HCT116 (cell line): ENCODE data around the gene RIMKLA. TPM values are rescaled to one million over a fixed set of nuclear protein-coding genes. Genes with fewer than 3 reads are reported as not detected.

Source experiments
- ATAC-seq: fragments of 200-7000 bp; cut with Tn5 transposase; 2 replicates; pipeline ENCODE4 v1.9.1; 2020; ENCODE audit warnings: mild to moderate bottlenecking, moderate library complexity
- BruUV-seq: library from RNA; stranded (reverse); fragments of 400-500 nt; replicated peaks from 2 replicates; lab custom pipeline; 2021; lab: Mats Ljungman, UMichigan
- CTCF ChIA-PET: fragments of 300-600 bp; sonication (Branson Sonifier 250); formaldehyde crosslinking; loops from one replicate; lab custom pipeline; 2021; ENCODE audit warnings: antibody characterized with exemption; lab: Charles Lee
- POLR2A ChIA-PET: fragments of 300-600, 350-600 bp; sonication (Branson Sonifier 250); formaldehyde crosslinking; loops from one replicate; lab custom pipeline; 2021; ENCODE audit warnings: antibody characterized with exemption; lab: Charles Lee
- RAD21 ChIA-PET, 2 experiments: fragments of 300-600 bp; sonication (Branson Sonifier 250); formaldehyde crosslinking; loops; one replicate each; lab custom pipeline; 2023; ENCODE audit warnings: low total read pairs in 2 of 2; ENCODE audit not compliant: uncharacterized antibody in 2 of 2, unreplicated experiment in 2 of 2, low non-redundant PET in 1 of 2; lab: Charles Lee
- DNase-seq: peaks from one replicate; pipeline ENCODE4 v3.0.0-alpha.2; 2010; ENCODE audit warnings: low read depth, low spot score
- H2AFZ ChIP-seq: fragments of 200-600 bp; shearing (Covaris generic), sonication (generic); 2 replicates; pipeline ENCODE4 v1.6.1; 2017; ENCODE audit warnings: low read depth, mixed run types, mixed read lengths, antibody characterized with exemption, low read length; ENCODE audit not compliant: poor library complexity, severe bottlenecking
- H3K27ac ChIP-seq: 2 replicates; pipeline ENCODE4 v1.5.1; 2012; ENCODE audit warnings: low read depth, low read length
- H3K27me3 ChIP-seq: fragments of 200-600 bp; sonication (generic); 2 replicates; pipeline ENCODE4 v1.6.1; 2016; ENCODE audit warnings: mixed run types, low read length, mixed read lengths; ENCODE audit not compliant: insufficient read depth
- H3K36me3 ChIP-seq, 2 experiments: fragments of 200-500 bp in 1 of 2; fragments of 200-600 bp in 1 of 2; sonication (Bioruptor generic) in 1 of 2; sonication (generic) in 1 of 2; 2 replicates each; pipeline versions ENCODE4 v1.5.1 to v1.6.1; 2014 to 2016; ENCODE audit warnings: low read length in 2 of 2, inconsistent platforms in 1 of 2, mixed read lengths in 1 of 2, mixed run types in 1 of 2; ENCODE audit not compliant: insufficient read depth in 2 of 2, control insufficient read depth in 1 of 2
- H3K4me1 ChIP-seq, 2 experiments: fragments of 200-600 bp in 1 of 2; sonication (generic) in 1 of 2; 2 replicates each; pipeline versions ENCODE4 v1.5.1 to v1.6.1; 2012 to 2017; ENCODE audit warnings: low read length in 2 of 2, inconsistent platforms in 1 of 2, mild to moderate bottlenecking in 1 of 2, mixed read lengths in 1 of 2, mixed run types in 1 of 2, moderate library complexity in 1 of 2; ENCODE audit not compliant: insufficient read depth in 2 of 2, control insufficient read depth in 1 of 2
- H3K4me2 ChIP-seq: fragments of 200-600 bp; sonication (generic); 2 replicates; pipeline ENCODE4 v1.6.1; 2017; ENCODE audit warnings: mixed run types, low read length, mixed read lengths
- H3K4me3 ChIP-seq, 2 experiments: fragments of 200-600 bp in 1 of 2; sonication (generic) in 1 of 2; replicated peaks in 1 of 2; 2 replicates each; pipeline ENCODE4 v1.5.1; 2011 to 2016; ENCODE audit warnings: low read length in 2 of 2, control low read depth in 1 of 2, low read depth in 1 of 2, mild to moderate bottlenecking in 1 of 2, mixed read lengths in 1 of 2, mixed run types in 1 of 2
- H3K79me2 ChIP-seq: fragments of 200-600 bp; sonication (generic); 2 replicates; pipeline ENCODE4 v1.6.1; 2017; ENCODE audit warnings: mild to moderate bottlenecking, mixed run types, low read length, moderate library complexity, mixed read lengths; ENCODE audit not compliant: insufficient read depth
- H3K9ac ChIP-seq: fragments of 200-600 bp; sonication (generic); 2 replicates; pipeline ENCODE4 v1.6.1; 2016; ENCODE audit warnings: low read length, mixed read lengths
- H3K9me2 ChIP-seq: fragments of 200-600 bp; sonication (generic), shearing (Covaris generic); 2 replicates; pipeline ENCODE4 v1.6.1; 2017; ENCODE audit warnings: mixed run types, mild to moderate bottlenecking, moderate library complexity; ENCODE audit not compliant: insufficient read depth
- H3K9me3 ChIP-seq, 2 experiments: fragments of 200-500 bp in 1 of 2; fragments of 200-600 bp in 1 of 2; sonication (Bioruptor generic) in 1 of 2; sonication (generic) in 1 of 2; 2 replicates each; pipeline ENCODE4 v1.6.1; 2014 to 2017; ENCODE audit warnings: low read length in 2 of 2, mixed read lengths in 2 of 2, inconsistent platforms in 1 of 2, low read depth in 1 of 2, mild to moderate bottlenecking in 1 of 2, mixed run types in 1 of 2, moderate library complexity in 1 of 2; ENCODE audit not compliant: control insufficient read depth in 1 of 2, insufficient read depth in 1 of 2
- H4K20me1 ChIP-seq: fragments of 200-600 bp; sonication (generic), shearing (Covaris generic); 2 replicates; pipeline ENCODE4 v1.6.1; 2017; ENCODE audit warnings: mixed run types, mild to moderate bottlenecking, moderate library complexity; ENCODE audit not compliant: insufficient read depth
- CBX3 ChIP-seq: IDR thresholded peaks from 2 replicates; pipeline ENCODE4 v1.6.1; 2012; ENCODE audit warnings: low read depth
- EGR1 ChIP-seq: IDR thresholded peaks from 2 replicates; pipeline ENCODE4 v1.6.1; 2012; ENCODE audit warnings: low read depth
- ELF1 ChIP-seq: IDR thresholded peaks from 2 replicates; pipeline ENCODE4 v1.6.1; 2012; ENCODE audit warnings: low read depth, borderline replicate concordance
- FOSL1 ChIP-seq: IDR thresholded peaks from 2 replicates; pipeline ENCODE4 v1.6.1; 2012; ENCODE audit warnings: low read depth
- JUND ChIP-seq: IDR thresholded peaks from 2 replicates; pipeline ENCODE4 v1.6.1; 2012
- POLR2AphosphoS5 ChIP-seq: IDR thresholded peaks from 2 replicates; pipeline ENCODE4 v1.6.1; 2011; ENCODE audit warnings: mild to moderate bottlenecking, low read depth, low read length, moderate library complexity
- RAD21 ChIP-seq: IDR thresholded peaks from 2 replicates; pipeline ENCODE4 v1.6.1; 2012; ENCODE audit warnings: low read depth, mild to moderate bottlenecking
- SIN3A ChIP-seq: IDR thresholded peaks from 2 replicates; pipeline ENCODE4 v1.6.1; 2012; ENCODE audit warnings: low read depth
- SP1 ChIP-seq: IDR thresholded peaks from 2 replicates; pipeline ENCODE4 v1.6.1; 2012; ENCODE audit warnings: low read depth
- SRF ChIP-seq: IDR thresholded peaks from 2 replicates; pipeline ENCODE4 v1.6.1; 2012; ENCODE audit warnings: low read depth
- TCF7L2 ChIP-seq: IDR thresholded peaks from 2 replicates; pipeline ENCODE4 v1.7.0; 2011; ENCODE audit warnings: borderline replicate concordance, inconsistent platforms; ENCODE audit not compliant: insufficient read depth, insufficient read length; ENCODE audit errors: extremely low read depth
- YY1 ChIP-seq: IDR thresholded peaks from 2 replicates; pipeline ENCODE4 v1.6.1; 2011; ENCODE audit warnings: low read length, low read depth, moderate library complexity, mild to moderate bottlenecking; ENCODE audit not compliant: insufficient replicate concordance; ENCODE audit errors: extremely low read depth
- ZFX ChIP-seq: fragments of 450-650 bp; IDR thresholded peaks from 2 replicates; pipeline ENCODE4 v1.6.1; 2017
- ZNF274 ChIP-seq: fragments of 200-500 bp; sonication (Bioruptor generic); IDR thresholded peaks from 2 replicates; pipeline ENCODE4 v1.6.1; 2014; ENCODE audit warnings: mild to moderate bottlenecking, low read depth, low read length, inconsistent platforms
- intact Hi-C: fragments of 100-400 bp; cut with micrococcal nuclease; formaldehyde crosslinking; loops from 2 replicates; pipeline ENCODE4 v1.10.0; 2022
- total RNA-seq: library from RNA; stranded (reverse); gene quantifications from one replicate; pipeline ENCODE4 v1.2.1, GENCODE V29; 2021; ENCODE audit not compliant: unreplicated experiment
- TF ChIP-seq, protein P1 (sequence below): IDR thresholded peaks from 2 replicates; pipeline ENCODE4 v1.6.1; 2012
- TF ChIP-seq, protein P2 (sequence below): IDR thresholded peaks from 2 replicates; pipeline ENCODE4 v1.6.1; 2012; ENCODE audit warnings: low read depth
- TF ChIP-seq, protein P3 (sequence below): IDR thresholded peaks from 2 replicates; pipeline ENCODE4 v1.6.1; 2011; ENCODE audit warnings: mild to moderate bottlenecking, low read length, moderate library complexity; ENCODE audit not compliant: insufficient replicate concordance; ENCODE audit errors: extremely low read depth
- TF ChIP-seq, protein P4 (sequence below): IDR thresholded peaks from 2 replicates; pipeline ENCODE4 v1.6.1; 2012

Gene RIMKLA
- total RNA-seq, 1 experiment from 2014 or later = 4.9 TPM

DNA sequence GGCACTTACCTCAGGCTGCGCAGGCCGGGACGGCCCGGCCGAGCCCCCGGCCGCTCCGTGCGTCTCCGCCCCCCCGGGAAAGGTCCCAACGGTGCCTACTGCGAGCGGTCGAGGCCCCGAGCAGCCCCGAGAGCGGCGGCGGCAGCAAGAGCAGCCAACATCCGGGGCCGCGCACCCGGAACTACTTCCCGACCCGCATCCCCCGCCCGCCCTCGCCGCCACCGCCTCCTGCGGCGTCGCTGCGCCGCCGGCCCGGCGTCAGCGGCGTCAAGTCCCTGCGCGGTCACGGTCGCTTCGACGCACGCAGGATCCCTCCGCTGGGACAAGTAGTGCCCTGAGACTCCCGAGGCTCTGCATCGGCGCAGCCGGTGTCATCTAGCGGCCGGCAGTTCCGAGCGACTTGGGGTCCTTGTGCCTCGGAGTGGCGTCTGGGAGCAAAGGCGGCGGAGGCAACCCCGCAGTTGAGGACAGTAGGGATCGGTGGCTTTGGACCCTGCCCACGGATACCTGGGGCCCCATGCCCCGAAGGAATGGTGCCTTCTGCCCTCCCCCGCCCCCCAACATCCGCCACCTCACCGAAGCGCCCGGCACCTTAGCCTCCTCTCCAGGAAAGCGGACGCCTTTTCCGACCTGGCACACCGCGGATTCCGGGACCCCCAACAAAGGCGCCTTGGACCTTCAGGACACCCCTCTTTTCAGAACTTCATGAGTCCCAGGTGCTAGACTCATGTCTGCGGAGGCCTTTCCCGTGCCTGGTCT is 45.4 kb upstream of the RIMKLA start, which contains the start of gene FOXJ3 (continued):
- TF ChIP-seq, protein P1, sequence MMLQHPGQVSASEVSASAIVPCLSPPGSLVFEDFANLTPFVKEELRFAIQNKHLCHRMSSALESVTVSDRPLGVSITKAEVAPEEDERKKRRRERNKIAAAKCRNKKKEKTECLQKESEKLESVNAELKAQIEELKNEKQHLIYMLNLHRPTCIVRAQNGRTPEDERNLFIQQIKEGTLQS = no peak; the same call in 1 of the 2 replicates
- TF ChIP-seq TCF7L2 = peak; percentile 64
- 0 out of 2 replicates have a peak, but pooled peaks have one; percentile 8 for TF ChIP-seq RAD21
- TF ChIP-seq, all 23 proteins: peak for 15

DNA sequence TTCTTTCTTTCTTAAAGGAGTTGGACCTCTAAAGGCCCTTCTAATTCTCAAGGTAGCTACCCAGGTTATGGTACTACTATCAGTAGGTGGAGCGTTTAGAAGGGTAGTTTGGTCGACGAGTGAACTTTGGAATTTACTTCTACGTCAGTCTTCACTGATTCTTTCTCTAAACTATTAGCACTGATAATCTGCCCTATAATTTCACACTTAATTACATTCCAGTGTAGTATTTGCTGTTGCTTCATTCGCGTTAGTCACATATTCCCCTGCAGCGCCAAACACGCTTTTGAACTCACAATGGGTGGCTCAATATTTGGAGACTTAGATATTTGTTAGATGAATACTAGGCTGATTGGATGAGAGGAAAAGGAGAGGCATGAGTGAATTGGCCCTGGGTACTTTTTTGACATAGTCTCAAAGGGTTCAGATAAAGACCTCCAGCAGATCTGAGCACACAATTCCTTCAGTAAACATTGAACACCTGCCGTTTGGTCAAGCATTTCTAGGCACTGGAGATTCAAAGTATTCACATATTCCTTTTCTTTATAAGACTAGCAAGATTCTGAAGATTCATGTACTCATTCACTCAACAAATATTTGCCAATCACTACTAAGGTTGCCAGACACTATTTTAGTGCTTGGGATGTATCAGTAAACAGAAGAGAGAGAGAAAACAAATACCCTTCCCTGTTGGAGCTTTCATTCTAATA is 44.6 kb upstream of the RIMKLA start:
- peak overlapping the region; percentile 81 for H3K4me2 ChIP-seq
- no peaks in the 10 kb centered on the region for H3K27me3 ChIP-seq
- peak overlapping the region; percentile 85 for H3K27ac ChIP-seq
- no peaks in the 10 kb centered on the region for H3K36me3 ChIP-seq
- no peaks in the 10 kb centered on the region for H3K9me2 ChIP-seq
- TF ChIP-seq SRF (no peak), JUND (no peak), ZNF274 (no peak), RAD21 (no peak), ELF1 (no peak), SIN3A (no peak), SP1 (no peak), CBX3 (no peak), ZFX (no peak), FOSL1 (no peak), EGR1 (no peak), POLR2AphosphoS5 (no peak), YY1 (no peak)
- TF ChIP-seq, protein P2, sequence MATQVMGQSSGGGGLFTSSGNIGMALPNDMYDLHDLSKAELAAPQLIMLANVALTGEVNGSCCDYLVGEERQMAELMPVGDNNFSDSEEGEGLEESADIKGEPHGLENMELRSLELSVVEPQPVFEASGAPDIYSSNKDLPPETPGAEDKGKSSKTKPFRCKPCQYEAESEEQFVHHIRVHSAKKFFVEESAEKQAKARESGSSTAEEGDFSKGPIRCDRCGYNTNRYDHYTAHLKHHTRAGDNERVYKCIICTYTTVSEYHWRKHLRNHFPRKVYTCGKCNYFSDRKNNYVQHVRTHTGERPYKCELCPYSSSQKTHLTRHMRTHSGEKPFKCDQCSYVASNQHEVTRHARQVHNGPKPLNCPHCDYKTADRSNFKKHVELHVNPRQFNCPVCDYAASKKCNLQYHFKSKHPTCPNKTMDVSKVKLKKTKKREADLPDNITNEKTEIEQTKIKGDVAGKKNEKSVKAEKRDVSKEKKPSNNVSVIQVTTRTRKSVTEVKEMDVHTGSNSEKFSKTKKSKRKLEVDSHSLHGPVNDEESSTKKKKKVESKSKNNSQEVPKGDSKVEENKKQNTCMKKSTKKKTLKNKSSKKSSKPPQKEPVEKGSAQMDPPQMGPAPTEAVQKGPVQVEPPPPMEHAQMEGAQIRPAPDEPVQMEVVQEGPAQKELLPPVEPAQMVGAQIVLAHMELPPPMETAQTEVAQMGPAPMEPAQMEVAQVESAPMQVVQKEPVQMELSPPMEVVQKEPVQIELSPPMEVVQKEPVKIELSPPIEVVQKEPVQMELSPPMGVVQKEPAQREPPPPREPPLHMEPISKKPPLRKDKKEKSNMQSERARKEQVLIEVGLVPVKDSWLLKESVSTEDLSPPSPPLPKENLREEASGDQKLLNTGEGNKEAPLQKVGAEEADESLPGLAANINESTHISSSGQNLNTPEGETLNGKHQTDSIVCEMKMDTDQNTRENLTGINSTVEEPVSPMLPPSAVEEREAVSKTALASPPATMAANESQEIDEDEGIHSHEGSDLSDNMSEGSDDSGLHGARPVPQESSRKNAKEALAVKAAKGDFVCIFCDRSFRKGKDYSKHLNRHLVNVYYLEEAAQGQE = no peak
- TF ChIP-seq, protein P3, sequence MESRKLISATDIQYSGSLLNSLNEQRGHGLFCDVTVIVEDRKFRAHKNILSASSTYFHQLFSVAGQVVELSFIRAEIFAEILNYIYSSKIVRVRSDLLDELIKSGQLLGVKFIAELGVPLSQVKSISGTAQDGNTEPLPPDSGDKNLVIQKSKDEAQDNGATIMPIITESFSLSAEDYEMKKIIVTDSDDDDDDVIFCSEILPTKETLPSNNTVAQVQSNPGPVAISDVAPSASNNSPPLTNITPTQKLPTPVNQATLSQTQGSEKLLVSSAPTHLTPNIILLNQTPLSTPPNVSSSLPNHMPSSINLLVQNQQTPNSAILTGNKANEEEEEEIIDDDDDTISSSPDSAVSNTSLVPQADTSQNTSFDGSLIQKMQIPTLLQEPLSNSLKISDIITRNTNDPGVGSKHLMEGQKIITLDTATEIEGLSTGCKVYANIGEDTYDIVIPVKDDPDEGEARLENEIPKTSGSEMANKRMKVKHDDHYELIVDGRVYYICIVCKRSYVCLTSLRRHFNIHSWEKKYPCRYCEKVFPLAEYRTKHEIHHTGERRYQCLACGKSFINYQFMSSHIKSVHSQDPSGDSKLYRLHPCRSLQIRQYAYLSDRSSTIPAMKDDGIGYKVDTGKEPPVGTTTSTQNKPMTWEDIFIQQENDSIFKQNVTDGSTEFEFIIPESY = no peak
- TF ChIP-seq, protein P4, sequence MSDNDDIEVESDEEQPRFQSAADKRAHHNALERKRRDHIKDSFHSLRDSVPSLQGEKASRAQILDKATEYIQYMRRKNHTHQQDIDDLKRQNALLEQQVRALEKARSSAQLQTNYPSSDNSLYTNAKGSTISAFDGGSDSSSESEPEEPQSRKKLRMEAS = no peak
- peak overlapping the region; percentile 64 to 95 for H3K4me3 ChIP-seq
- H4K20me1 ChIP-seq = peaks cover 18% of the 10 kb centered on the region
- H3K79me2 ChIP-seq = peaks cover 45% of the 10 kb centered on the region
- DNase-seq (no peak), ATAC-seq (peak; percentile 18)
- ChIA-PET CTCF (no interaction called here), RAD21 (no interaction called here), POLR2A (no interaction called here)
- no peaks in the 10 kb centered on the region for H3K9me3 ChIP-seq
- H2AFZ ChIP-seq = peak overlapping the region; percentile 10
- TSS peak; percentile 79 for BruUV-seq
- peak overlapping the region; percentile 71 for H3K9ac ChIP-seq
- intact Hi-C loops = loop anchor here (5.0 kb wide), 1 partner anchor 121 kb away; the partner anchor contains the start of genes PPCS and ZMYND12
- H3K4me1 ChIP-seq = peaks cover 0 to 19% of the 10 kb centered on the region in 2 experiments; a peak in 3 of 4 replicates
